Stimulated activated CD4-positive, alpha-beta T cell treated with anti-CD3 and anti-CD28 coated beads, Interleukin-4, amount 100 ng/mL, for 48 hours (primary cell): ENCODE data around the gene SRSF3.

ENCODE experiments used
- DNase-seq, 2 donors: peaks; one replicate each; pipeline ENCODE4 v3.0.0-alpha.2; 2020; ENCODE audit warnings: low read depth in 2 of 2

Gene SRSF3

GRCh38 chr6:36623547-36624459, 29.6 kb downstream of the SRSF3 start:
- DNase-seq, result peak; percentile 71 to 74

- no peak for DNase-seq
These were observed 30.4 kb downstream of the SRSF3 start for GRCh38 chr6:36624461-36625157.

- no peak for DNase-seq
These were observed 31.2 kb downstream of the SRSF3 start for GRCh38 chr6:36625158-36625919.

GRCh38 chr6:36626636-36627035, 32.5 kb downstream of the SRSF3 start:
- DNase-seq, result no peak

GRCh38 chr6:36627141-36627540, 33.0 kb downstream of the SRSF3 start:
- no peak for DNase-seq

GRCh38 chr6:36627801-36628246, 33.7 kb downstream of the SRSF3 start:
- no peak for DNase-seq

- no peak for DNase-seq
These were observed 35.6 kb downstream of the SRSF3 start for GRCh38 chr6:36629784-36630183.

- no peak for DNase-seq
These were observed 37.3 kb downstream of the SRSF3 start for GRCh38 chr6:36631326-36632011.

GRCh38 chr6:36633370-36633769, 39.2 kb downstream of the SRSF3 start:
- no peak for DNase-seq

GRCh38 chr6:36633915-36634314, 39.8 kb downstream of the SRSF3 start:
- no peak for DNase-seq

- no peak for DNase-seq
These were observed 40.4 kb downstream of the SRSF3 start for GRCh38 chr6:36634317-36635108.

GRCh38 chr6:36636283-36636682, 42.1 kb downstream of the SRSF3 start:
- no peak for DNase-seq

- DNase-seq, result no peak
These were observed 42.7 kb downstream of the SRSF3 start for GRCh38 chr6:36636687-36637418.

- DNase-seq, result no peak
These were observed 44.4 kb downstream of the SRSF3 start for GRCh38 chr6:36638579-36638978.

- DNase-seq, result no peak
These were observed 45.1 kb downstream of the SRSF3 start for GRCh38 chr6:36639171-36639808.

- DNase-seq, result no peak
These were observed 47.4 kb downstream of the SRSF3 start for GRCh38 chr6:36641543-36641942.

GRCh38 chr6:36642913-36643817, 49.0 kb downstream of the SRSF3 start:
- DNase-seq, result no peak

- no peak for DNase-seq
These were observed 49.8 kb downstream of the SRSF3 start for GRCh38 chr6:36643977-36644376.

- DNase-seq, result no peak
These were observed 54.9 kb downstream of the SRSF3 start for GRCh38 chr6:36649086-36649485.
